Hippocampal formation (tissue), 2 donors: ENCODE results near the gene CNGB1.
"Not testable (repeated sequence)": the region's sequence is repeated elsewhere in the genome, so short reads cannot be mapped to it uniquely, and the experiment has no call there.

ENCODE experiments used
- DNase-seq, 2 donors: peaks; one replicate each; lab custom pipeline; 2025; lab: John Stamatoyannopoulos, UW

Gene CNGB1

DNA sequence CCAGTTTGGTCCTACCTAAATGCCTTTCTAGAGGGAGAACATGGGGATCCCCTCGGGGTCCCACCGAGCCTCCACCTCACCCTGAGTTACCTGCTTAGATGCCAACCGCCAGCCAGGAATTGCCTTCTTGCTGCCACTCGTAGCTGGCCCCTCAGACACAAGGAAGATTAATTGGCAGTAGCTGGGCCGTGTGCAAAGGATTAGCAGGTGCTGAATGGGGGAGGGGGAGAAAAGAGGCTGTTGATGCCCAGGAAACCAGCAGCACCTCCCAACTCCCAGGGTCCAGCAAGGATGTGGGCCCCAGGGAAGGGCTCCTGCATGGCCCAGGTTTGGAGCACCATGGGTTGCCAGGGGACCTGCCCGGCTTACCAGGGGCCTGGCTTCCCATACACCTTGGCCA lies at the start of gene CNGB1:
CNGB1 (minus strand) TSS at position 159 of the 400 bp plus-strand sequence. CDS start 3,842 bp downstream, outside the sequence.
- no peak for DNase-seq

DNA sequence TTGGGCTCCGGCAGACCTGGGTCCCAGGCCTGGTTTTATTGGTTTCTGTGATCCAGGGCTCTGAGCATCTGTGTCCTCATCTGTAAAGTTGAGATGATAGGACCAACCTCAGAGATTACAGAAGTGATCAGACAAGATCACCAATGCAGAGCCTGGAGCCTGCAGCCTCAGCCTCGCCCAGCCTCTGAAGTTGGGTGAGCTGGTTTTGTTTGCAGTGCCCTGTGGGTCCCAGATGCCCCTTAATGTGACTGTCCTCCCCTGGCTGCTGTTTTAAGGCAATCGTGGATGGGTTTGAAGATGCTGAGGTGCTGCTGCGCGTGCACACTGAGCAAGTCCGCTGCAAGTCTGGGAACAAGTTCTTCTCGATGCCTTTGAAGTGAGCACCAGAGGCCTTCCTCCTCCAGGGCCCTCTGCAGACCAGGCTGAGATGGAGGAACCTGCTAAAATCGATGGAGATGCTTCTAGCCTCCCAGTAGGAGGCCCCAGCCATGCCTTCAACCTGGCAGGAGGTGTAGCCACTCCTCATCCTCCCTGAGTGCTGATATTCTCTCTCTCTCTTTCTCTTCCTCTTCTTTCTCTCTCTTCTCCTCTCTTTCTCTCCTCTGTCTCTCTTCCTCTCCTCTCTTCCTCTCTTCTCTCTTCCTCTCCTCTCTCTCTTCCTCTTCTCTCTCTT lies 49.1 kb upstream of the CNGB1 start:
- DNase-seq = no peak

DNA sequence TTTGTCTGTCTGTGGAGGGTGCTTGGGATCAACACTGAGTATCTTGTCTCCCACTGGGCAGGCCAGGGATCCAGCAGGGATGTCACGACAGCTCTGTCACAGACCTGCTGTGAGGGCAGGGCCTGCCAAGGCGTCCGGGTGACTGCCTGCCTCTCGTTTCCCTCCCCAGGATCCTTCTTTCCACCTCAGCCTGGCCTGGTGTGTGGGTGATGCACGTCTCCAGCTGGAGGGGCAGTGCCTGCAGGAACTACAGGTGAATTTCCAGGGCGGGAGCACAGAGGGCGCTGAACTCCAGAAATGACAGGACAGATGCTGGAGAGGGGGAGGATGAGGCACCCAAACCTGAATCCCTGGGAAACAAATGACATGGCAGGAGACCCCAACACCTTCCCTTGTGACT lies 47.9 kb upstream of the CNGB1 start:
- no peak for DNase-seq

DNA sequence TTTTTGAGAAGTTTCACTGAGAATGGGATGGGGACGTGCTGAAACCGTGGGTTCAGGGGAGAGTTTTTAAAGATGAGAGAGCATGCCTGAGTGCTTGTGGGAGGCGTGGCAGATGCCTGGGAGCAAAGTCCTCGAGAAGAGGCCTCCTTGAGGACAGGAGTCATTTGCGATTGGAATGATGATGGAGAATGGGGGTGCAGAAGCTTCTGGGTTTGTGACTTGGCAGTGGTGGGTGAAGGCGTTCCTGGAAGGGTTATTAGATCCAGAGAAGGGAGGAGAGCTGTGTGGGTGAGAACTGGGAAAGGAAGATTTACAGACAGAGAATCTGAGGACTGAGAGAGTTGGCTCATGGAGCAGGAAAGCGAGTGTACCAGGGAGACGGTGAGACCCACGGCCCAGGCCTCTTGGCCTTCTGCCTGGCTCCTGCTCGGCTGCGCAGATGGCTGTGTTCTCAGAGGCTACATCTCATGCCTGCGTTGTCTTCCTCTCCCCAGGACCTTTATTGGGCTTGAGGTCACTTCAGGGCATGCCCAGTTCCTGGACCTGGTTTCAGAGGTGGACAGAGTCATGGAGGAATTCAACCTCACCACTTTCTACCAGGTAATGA lies 46.0 kb upstream of the CNGB1 start:
- no peak for DNase-seq

DNA sequence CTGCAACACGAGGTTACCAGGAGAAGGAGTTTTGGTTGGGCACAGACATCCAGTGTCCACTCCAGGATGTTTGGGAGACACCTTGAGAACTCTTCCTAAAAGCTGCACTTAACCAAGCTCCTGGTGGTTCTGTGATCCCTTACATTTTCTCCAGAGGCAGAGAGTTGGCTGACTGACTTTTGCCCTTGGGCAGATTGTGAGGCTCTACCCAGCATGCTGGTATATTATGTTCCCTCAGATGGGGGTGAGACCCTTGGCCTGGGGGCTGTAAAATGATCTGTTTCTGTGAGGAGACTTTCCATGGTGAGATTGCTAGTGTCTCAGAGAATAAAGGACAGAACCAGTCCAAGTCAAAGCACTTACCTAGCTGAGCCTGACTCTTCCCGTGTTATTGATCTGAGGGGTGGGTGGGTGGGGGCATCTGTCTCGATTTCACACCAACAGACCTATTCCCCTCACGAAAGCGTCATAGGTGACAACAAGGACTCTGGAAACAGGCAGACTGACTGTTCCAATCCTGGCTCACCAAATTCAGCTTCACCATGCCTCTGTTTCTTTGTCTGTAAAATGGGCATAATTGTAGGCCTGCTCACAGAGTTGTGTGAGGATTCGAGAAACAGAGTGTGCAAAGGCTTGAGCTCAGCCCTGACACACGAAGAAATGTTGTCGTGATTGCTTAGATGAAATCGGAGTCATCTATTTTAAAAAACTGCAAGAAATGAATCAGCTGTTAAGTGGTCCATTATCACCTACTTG lies 42.5 kb upstream of the CNGB1 start:
- no peak for DNase-seq

DNA sequence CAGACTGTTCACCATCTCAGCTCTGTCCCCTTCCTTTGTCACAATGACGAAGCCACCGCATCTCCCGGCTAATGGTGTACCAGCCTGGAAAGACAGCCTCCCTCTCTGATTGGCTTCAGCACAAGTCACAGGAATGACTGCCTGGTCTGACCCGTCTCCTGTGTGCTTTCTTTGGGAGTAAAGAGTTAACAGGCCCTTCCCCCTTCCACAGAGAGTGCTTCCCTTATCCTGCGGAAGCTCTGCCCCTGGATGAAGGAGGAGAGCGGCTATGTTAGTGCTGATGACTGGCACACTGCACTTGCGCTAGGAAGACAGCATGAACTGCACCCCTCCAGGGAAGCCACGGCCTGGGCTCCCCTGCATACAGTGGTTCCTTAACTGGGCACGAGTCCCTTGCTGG lies 41.6 kb upstream of the CNGB1 start:
- no peak for DNase-seq

DNA sequence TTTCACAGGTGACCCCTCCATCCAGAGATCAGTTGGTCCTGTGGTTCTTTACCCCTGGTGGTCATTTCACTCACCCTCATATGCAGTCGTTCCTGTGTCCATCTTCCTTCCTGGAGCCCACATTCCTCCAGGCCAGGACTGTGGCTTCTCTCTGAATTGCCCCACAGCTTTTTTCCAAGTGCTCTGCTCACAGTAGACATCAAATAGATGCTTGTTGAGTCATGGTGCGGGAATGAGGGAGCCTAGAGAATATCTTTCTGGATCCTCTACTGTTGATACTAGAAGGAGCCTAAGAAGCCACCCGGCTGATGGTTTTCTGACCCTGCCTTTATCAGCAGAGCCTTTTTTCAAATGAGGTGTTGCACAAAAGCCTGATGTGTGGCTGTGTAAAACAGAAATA lies 40.7 kb upstream of the CNGB1 start:
- DNase-seq = no peak

DNA sequence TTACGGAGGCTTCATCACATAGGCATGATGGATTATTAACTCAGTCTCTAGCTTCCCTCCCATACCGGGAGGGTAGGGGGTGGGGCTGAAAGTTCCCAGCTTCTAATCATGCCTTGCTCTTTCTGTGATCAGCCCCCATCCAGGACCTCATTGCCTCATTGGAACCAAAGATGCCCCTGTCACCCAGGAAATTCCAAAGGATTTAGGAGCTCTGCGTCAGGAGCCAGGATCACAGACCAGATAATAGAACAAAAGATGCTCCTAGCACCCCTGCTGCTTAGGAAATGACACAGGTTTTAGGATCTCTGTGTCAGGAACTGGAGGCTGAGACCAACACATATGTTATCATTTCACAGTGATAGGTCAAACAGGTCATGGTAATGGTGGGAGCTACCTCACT lies 40.0 kb upstream of the CNGB1 start:
- no peak for DNase-seq

DNA sequence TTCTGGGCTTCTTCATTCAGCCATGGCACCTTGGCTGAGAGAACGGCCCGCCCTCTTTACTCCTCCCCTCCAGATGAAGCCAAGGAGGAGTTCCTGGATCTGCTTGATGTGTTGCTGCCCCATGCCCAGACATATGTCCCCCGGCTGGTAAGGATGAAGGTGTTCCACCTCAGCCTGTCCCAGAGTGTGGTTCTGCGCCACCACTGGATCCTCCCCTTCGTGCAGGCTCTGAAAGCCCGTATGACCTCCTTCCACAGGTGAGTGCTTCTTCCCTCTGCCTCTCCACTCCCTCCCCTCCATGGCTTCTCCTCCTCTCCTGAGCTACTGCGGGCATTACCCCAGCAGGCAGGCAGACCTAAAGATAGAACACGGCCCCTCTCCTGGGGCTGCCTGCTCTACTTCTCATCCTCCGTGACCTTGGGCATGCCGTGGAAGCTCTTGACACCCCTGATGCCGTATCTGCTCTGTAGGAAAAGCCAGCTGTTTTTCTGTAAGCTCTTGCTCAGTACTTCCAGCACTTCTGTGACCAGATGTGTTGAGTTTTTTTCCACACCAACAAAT lies 39.0 kb upstream of the CNGB1 start:
- DNase-seq = no peak

DNA sequence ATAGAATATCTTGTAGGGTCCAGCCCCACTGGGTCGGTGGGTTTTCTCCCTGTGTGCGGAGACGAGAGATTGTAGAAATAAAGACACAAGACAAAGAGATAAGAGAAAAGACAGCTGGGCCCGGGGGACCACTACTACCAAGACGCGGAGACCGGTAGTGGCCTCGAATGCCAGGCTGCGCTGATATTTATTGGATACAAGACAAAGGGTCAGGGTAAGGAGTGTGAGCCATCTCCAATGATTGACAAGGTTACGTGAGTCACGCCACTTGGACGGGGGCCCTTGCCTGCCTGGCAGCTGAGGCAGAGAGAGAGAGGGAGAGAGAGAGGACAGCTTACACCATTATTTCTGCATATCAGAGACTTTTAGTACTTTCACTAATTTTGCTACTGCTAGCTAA lies 33.8 kb upstream of the CNGB1 start:
- not testable (repeated sequence) for DNase-seq

DNA sequence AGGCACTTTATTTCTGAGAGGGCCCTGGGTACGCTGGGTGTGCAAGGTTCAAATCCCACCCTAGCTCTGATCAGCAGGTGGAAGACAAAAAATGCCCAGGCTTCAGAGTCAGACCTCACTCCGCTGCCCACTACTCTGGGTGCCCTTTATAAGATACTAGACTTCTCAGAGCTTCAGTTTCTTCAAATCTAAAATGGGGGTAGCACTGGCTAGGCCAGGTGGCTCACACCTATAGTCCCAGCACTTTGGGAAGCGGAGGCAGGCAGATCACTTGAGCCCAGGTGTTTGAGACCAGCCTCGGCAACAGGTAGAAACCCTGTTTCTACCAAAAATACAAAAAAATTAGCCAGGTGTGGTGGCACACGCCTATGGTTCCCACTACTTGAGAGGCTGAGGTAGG lies 32.0 kb upstream of the CNGB1 start:
- no peak for DNase-seq

DNA sequence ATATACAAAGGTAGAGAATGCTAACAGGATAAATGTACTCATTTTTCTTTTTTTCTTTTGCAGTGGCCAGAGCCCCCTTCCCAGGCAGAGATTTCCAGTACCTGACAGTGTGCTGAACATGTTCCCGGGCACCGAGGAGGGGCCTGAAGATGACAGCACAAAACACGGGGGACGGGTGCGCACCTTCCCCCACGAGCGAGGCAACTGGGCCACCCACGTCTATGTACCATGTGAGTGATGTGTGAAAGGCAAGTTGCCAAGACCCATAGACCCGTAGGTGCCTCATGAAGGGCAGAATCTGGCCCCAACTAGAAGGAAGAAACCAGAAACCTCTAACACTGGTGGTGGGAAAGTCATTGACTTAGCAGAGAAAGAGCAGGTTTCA lies 31.5 kb upstream of the CNGB1 start:
- no peak for DNase-seq

DNA sequence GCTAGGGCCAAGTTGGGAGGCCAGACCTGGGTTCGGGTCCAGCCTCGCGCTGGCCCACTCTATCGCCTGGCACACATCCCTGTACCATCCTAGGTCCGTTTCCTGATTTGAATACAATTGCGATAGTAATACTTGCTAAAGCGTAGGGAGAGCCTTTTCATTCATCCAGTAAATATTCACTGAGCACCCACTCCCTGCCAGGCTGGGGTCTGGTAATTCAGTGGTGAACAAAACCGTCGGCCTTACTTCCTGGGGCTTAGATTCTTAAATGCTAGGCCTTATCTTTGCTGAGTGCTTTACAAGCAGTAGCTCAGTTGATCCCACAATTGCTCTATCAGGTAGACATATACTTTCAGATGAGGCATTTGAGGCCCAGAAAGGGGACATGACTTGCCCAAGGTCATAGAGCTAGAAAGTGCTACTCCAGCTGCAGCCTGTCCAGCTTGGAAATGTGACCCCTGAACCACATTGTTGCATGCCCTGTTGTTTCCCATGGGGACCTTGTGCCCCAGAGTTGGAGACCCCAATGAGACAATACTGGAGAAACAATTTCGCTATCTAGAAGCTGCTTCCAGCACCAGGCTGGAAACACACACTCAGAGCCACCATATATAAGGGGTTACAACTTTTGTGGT lies 31.0 kb upstream of the CNGB1 start:
- no peak for DNase-seq

DNA sequence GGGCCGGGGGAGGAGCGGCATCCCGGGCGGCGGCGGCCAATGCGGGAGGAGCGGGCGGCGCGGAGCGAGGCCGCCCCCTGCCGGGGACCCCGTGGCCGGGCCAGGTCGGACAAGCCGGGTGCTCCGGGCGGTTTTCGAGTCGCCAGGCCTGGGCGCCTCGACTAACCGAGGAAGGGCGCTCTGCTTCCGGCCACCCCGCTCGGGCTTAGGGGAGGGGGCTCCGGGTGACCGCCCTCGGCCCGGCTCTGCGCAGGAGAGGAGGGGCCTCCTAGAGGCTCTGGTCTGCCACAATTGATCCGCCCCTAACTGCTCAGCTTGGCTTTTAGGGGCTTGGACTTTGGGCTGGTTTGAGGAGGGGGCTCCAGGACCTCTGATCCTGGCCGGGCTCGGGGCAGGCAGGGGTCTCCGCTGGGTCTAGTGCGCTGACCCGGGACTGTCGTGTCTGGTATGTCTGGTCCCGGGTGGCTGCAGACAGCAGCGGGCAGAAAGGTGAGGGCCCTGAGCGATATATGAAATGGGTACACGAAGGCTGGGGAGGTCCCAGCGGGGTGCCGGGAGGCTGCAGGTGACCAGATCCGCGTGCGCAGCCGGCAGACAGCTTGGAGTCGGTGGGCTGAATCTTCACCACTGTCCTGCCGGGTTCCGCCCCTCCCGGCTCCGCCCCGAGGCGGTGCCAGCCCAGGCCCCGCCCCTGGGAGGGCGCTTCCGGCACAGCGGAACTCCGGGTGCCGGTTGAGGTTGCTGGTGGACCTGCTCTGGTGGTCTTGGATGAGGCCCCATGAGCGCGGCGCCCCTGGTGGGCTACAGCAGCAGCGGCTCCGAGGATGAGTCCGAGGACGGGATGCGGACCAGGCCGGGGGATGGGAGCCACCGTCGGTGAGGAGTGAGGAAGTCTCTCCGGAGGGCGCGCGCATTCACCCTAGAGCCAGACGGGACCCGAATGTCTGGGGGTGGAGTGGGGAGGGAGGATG lies 30.1 kb upstream of the CNGB1 start, which contains the start of gene USB1:
USB1 (plus strand) TSS at position 702 of the 971 bp plus-strand sequence; CDS start at position 779, 77 bp downstream.
- DNase-seq = peak; percentile 84

DNA sequence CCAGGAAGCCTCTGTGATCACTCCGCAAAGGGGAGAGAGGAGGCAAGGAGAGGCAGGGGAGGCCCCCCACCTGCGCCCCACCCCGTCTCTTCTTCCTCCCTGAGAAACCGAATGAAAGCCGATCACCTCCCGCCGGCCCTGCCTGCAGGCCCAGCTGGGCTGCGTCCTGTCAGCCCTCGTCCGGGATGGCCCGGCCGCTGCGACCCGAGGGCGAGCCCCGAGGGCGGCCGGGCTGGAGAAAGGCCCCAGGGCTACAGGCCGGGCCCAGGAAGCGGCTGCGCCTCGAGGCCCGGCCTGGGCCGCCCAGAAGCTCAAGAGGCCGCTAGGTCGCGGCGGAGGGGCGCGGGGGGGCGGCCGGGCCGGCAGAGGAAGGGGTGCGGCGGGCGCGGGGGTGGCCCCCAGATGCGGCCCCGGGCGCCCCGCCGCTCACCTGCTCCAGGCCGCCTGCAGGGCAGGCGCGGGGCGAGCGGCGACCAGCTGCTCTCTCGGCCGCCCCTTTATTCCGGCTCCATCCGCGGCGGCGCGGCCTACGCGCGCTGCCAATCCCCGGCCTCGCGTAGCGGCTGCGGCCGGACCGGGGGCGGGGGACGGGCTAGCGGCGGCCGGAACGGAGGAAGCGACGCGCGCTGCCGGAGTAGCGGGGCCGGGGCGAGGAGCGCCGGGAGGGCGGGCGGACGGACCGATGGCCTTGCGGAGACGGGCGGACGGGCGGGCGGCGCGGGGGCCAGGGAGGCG lies 29.2 kb upstream of the CNGB1 start, which contains the start of gene ZNF319:
ZNF319 (minus strand) TSS at position 702 of the 735 bp plus-strand sequence. CDS start 2,407 bp downstream, outside the sequence.
- no peak for DNase-seq

DNA sequence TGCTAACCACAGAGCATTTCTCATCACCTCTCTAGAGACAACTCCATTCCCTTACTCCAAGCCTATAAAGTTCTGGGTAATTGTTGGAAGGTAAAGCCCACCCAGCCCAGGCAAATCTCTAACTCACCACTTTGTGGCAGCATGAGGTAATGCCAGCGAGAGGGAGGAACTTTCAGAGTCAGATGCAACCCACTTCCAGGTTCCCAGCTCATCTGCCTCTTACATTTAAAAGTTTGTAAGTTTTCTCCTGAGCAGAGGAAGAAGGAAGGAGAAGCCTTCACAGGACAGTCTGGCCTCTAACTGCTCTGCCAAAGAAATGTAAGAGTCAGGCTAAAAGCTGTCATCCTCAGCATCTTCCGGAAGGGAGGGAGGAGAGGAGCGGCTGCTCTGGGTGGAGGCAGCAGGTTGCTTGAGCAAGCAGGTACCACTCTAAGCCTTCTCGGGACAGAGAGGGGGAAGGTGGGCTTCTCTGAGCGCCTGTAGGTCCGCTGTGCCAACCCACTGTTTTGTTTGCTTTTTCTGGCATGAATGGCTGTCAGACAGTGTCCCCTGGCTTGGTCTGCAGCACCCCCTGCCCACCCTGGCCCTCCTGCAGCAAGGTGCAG lies 28.5 kb upstream of the CNGB1 start:
- DNase-seq = no peak

DNA sequence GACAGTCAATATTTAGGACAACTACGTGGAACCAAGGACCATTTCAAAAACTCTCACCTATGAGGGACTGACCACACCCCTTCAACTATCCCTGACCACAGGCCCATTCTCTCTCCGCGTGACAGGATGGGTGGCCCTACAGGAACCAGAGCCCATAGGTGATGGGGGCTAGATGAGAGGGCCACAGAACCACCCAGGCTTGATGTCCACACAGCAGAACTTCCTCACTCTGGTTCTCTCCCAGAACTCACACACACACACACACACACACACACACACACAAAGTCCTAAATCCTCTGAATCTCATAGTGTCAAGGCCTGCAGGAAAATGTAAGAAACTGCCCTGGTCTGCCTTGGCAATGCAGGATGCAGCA lies 28.1 kb upstream of the CNGB1 start:
- DNase-seq = no peak

DNA sequence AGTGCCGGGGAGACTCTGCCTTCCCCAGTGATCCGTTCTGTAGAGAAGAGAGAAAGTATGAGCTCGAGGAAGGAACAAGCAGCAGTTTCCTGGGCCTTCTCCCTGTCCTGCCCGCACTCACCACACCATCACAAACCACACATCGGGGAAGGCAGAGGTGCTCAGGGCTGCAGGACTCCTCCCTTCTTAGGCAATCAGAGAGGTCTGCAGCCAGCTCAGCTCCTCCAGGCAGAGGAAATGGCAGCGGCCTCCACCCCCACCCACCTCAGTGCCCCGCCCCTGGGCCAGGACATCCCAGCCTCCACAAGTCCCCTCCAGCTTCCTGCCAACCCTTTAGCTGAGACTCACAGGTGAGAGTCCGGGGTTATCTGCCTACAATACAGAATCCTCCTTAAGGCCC lies 27.6 kb upstream of the CNGB1 start:
- no peak for DNase-seq

DNA sequence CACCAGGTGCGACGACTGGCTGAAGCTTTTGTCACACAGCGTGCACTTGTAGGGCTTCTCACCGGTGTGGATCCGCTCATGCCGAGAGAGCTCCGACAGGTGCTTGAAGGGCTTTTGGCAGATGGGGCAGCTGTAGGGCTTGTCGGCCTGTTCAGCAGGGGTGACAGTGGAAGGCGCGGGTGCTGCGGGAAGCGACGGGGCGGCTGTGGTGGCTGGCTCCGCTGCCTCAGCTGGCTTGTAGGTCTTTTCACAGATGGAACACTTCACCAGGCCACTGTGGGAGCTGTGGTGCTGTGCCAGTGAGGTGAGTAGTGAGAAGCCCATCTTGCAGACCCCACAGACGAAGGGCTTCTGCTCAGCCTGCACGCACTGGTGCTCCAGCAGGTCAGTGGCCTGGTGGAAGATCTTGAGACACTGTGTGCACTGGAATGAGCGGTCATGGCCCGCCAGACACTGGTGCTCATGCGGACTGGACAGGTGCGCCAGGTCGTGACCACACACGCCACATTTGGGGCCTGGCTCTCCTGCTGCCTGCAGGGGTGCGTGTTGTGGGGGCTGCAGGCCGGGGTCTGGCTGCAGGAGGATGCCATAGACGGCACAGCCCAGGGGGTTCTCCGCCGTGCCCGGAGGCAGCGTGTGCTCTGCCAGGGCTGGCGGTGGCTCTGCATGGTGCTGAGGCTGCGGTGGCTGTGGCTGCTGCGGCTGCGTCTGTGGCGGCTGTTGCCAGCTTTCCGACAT lies 26.8 kb upstream of the CNGB1 start:
- no peak for DNase-seq
